Measurements from ENCODE around the gene ZNF678. TPM values are rescaled to one million over a fixed set of nuclear protein-coding genes. Genes with fewer than 3 reads are reported as not detected.
A peak's percentile ranks its signal among the peaks of the same experiment; 100 is the strongest.

Gene ZNF678
- polyA plus RNA-seq, 3 donors: 1.5 to 1.9 (median 1.7) TPM

DNA sequence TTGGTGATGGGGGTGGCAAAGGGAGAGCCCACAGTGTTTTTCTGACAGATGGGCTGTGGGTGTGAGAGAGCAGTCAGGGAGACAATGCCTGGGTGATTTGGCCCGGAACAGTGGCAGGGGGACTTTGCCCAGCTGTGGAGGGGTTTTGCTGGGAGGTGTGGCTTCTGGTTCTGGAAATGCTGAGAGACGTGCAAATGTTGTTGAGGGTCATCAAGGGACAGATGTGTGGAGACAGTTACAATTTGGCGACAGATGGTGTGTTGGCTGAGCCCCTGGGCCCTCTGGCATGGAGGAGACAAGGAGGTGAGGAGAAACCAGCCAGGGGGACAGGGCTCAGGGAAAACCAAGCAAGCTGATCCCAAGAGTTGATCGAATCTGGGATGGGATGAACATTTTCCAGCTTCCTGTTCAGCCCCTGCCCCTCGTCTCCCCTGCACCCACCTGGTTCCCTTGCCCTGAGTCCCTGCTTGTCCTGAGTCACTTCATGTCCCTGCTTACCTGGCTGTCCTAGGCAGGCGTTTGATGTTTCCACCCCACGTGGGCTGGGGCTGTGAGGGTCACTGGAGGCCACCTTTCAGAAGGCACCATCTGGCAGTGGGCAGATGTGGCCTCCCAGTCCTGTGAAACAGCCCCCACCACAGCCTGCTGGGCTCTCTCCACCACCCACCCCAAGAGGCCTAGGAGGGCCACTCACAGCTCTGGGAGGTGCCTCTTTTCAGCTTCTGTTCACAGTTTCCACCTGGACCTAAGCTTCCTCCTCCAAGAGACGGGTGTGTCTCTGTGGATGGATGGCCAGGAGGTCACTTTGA is 15.8 kb upstream of the ZNF678 start:
- Histone ChIP-seq H3K4me2 (replicated peaks; ENCODE audit: extremely low read depth, low read length, poor library complexity, severe bottlenecking) (no peak overlapping the region), H3K27ac (ENCODE audit: low read depth in 1 of 2, low read length in 2 of 2) (no peak overlapping the region), H3K9ac (ENCODE audit: insufficient read depth, low read length, poor library complexity, severe bottlenecking) (no peak overlapping the region), H3K79me2 (ENCODE audit: insufficient read depth, low read length) (no peaks in the 10 kb centered on the region), H3K36me3 (replicated peaks in 1 of 2; ENCODE audit: control insufficient read depth in 1 of 2, insufficient read depth in 2 of 2, low read length in 2 of 2) (no peaks in the 10 kb centered on the region), H3K4me3 (replicated peaks in 1 of 3; ENCODE audit: low read depth in 2 of 3, low read length in 3 of 3) (no peak overlapping the region), H3K4me1 (ENCODE audit: control insufficient read depth in 1 of 2, insufficient read depth in 2 of 2, low read length in 2 of 2) (peaks cover 7 to 10% of the 10 kb centered on the region in 2 donors), H3K9me3 (replicated peaks in 1 of 2; ENCODE audit: control insufficient read depth in 1 of 2, insufficient read depth in 1 of 2, low read length in 2 of 2) (peaks cover 5 to 8% of the 10 kb centered on the region in 2 donors), H3K27me3 (ENCODE audit: control insufficient read depth in 2 of 2, insufficient read depth in 2 of 2, low read length in 2 of 2) (no peaks in the 10 kb centered on the region), H2AFZ (ENCODE audit: insufficient read depth, low read depth, low read length, poor library complexity, severe bottlenecking) (no peak overlapping the region), H4K20me1 (ENCODE audit: insufficient read depth, low read length) (no peaks in the 10 kb centered on the region)
- no peak overlapping the region for H3K4me3 Mint-ChIP-seq
- peaks cover 5% of the 10 kb centered on the region for H3K4me1 Mint-ChIP-seq
- WGBS (ENCODE audit: insufficient coverage): 91% methylated on average over 7 of the region's 8 CpGs
- peaks cover 7 to 26% (median 15%) of the 10 kb centered on the region in 7 donors for H3K9me3 Mint-ChIP-seq
- H3K27me3 Mint-ChIP-seq (ENCODE audit: low read depth in 3 of 3): peaks cover 0 to 4% (median 2%) of the 10 kb centered on the region in 3 donors
- TF ChIP-seq, protein P1, sequence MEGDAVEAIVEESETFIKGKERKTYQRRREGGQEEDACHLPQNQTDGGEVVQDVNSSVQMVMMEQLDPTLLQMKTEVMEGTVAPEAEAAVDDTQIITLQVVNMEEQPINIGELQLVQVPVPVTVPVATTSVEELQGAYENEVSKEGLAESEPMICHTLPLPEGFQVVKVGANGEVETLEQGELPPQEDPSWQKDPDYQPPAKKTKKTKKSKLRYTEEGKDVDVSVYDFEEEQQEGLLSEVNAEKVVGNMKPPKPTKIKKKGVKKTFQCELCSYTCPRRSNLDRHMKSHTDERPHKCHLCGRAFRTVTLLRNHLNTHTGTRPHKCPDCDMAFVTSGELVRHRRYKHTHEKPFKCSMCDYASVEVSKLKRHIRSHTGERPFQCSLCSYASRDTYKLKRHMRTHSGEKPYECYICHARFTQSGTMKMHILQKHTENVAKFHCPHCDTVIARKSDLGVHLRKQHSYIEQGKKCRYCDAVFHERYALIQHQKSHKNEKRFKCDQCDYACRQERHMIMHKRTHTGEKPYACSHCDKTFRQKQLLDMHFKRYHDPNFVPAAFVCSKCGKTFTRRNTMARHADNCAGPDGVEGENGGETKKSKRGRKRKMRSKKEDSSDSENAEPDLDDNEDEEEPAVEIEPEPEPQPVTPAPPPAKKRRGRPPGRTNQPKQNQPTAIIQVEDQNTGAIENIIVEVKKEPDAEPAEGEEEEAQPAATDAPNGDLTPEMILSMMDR (IDR thresholded peaks at IDR 0.05): no peak
- H3K36me3 Mint-ChIP-seq: no peaks in the 10 kb centered on the region
- H3K27ac Mint-ChIP-seq: peak overlapping the region in 1 of 7 donors; percentile 19
- intact Hi-C loops (cut with micrococcal nuclease): no loop called here
- DNase-seq: no peak

DNA sequence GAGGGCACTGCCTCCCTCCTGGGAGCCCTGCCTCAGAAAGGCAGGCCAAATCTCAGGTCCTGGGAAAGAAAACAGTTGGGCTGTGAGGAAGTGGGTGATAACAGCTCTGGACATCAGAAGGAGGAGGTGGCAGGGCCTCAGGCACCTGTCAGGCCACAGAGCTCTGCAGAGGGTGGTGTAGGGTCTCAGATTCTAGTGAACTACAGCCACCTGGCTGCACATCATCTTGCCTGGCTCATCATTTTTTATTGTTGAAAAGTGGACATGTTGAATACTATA is 15.3 kb upstream of the ZNF678 start:
- Mint-ChIP-seq H3K4me3 (no peak overlapping the region), H3K9me3 (peaks cover 12 to 31% (median 19%) of the 10 kb centered on the region in 7 donors), H3K36me3 (no peaks in the 10 kb centered on the region), H3K4me1 (peaks cover under 1% of the 10 kb centered on the region), H3K27me3 (ENCODE audit: low read depth in 3 of 3) (peaks cover 2 to 4% (median 2%) of the 10 kb centered on the region in 3 donors), H3K27ac (no peak overlapping the region)
- H4K20me1 ChIP-seq (ENCODE audit: insufficient read depth, low read length): no peaks in the 10 kb centered on the region
- no peak overlapping the region for H3K9ac ChIP-seq (ENCODE audit: insufficient read depth, low read length, poor library complexity, severe bottlenecking)
- no peaks in the 10 kb centered on the region for H3K79me2 ChIP-seq (ENCODE audit: insufficient read depth, low read length)
- no peak overlapping the region for H3K4me2 ChIP-seq (replicated peaks; ENCODE audit: extremely low read depth, low read length, poor library complexity, severe bottlenecking)
- DNase-seq: no peak
- peaks cover 3 to 5% of the 10 kb centered on the region in 2 donors for H3K4me1 ChIP-seq (ENCODE audit: control insufficient read depth in 1 of 2, insufficient read depth in 2 of 2, low read length in 2 of 2)
- TF ChIP-seq, protein P1 (IDR thresholded peaks at IDR 0.05): no peak
- no peak overlapping the region for H3K27ac ChIP-seq (ENCODE audit: low read depth in 1 of 2, low read length in 2 of 2)
- no peak overlapping the region for H3K4me3 ChIP-seq (replicated peaks in 1 of 3; ENCODE audit: low read depth in 2 of 3, low read length in 3 of 3)
- no peaks in the 10 kb centered on the region for H3K36me3 ChIP-seq (replicated peaks in 1 of 2; ENCODE audit: control insufficient read depth in 1 of 2, insufficient read depth in 2 of 2, low read length in 2 of 2)
- peaks cover 5 to 8% of the 10 kb centered on the region in 2 donors for H3K9me3 ChIP-seq (replicated peaks in 1 of 2; ENCODE audit: control insufficient read depth in 1 of 2, insufficient read depth in 1 of 2, low read length in 2 of 2)
- no peak overlapping the region for H2AFZ ChIP-seq (ENCODE audit: insufficient read depth, low read depth, low read length, poor library complexity, severe bottlenecking)
- H3K27me3 ChIP-seq (ENCODE audit: control insufficient read depth in 2 of 2, insufficient read depth in 2 of 2, low read length in 2 of 2): no peaks in the 10 kb centered on the region
- intact Hi-C loops (cut with micrococcal nuclease): no loop called here
